Measurements from ENCODE around the gene ZNF749.

ZNF749 gene

DNA sequence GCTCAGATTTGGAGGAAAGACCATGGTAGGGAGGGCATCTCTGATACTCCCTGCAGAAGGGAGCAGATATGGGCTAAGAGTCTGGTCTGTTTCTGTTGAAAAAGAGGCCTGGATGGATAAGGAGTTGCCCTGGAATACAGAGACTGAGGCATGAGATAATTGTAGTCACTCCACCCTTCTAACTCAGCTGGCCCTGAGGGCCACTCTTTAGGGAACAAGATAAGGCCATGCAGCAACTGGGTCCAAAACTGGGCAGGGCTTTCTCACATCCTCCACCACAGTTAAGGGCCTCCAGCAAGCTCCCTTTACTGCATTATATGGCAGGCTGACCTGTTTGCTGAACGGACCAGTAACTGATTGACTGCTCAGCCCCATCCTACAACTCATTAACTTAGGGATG is 1.3 kb downstream of the ZNF749 start:
- peak overlapping the region; percentile 85 for H3K4me2 ChIP-seq (ENCODE audit: low read length, poor library complexity, severe bottlenecking)
- H3K27ac ChIP-seq (ENCODE audit: low read length, poor library complexity, severe bottlenecking) = no peak overlapping the region
- no peak overlapping the region for H2BK120ac ChIP-seq (ENCODE audit: low read depth, low read length)
- no peak overlapping the region for H4K8ac ChIP-seq (ENCODE audit: low read length)
- H4K91ac ChIP-seq (ENCODE audit: low read length) = no peak overlapping the region
- peak overlapping the region; percentile 83 for H3K9ac ChIP-seq (ENCODE audit: low read length)
- H3K36me3 ChIP-seq (ENCODE audit: control insufficient read depth in 1 of 2, insufficient read depth in 2 of 2, low read depth in 1 of 2, low read length in 2 of 2) = peaks cover 22 to 32% of the 10 kb centered on the region in 2 experiments
- H3K23ac ChIP-seq (ENCODE audit: low read length in 2 of 2) = no peak overlapping the region
- peaks cover under 1% of the 10 kb centered on the region for H3K9me3 ChIP-seq (ENCODE audit: control insufficient read depth, low read length)
- no peak for DNase-seq
- H3K18ac ChIP-seq (ENCODE audit: low read depth in 1 of 2, low read length in 2 of 2) = no peak overlapping the region
- no peak overlapping the region for H2BK12ac ChIP-seq (ENCODE audit: low read length in 2 of 2)
- peaks cover 2% of the 10 kb centered on the region for H3K4me1 ChIP-seq (ENCODE audit: control insufficient read depth, insufficient read depth, low read depth, low read length)
- H3K4ac ChIP-seq (ENCODE audit: low read depth in 1 of 2, low read length in 2 of 2) = no peak overlapping the region
- H2BK5ac ChIP-seq (ENCODE audit: low read depth, low read length, poor library complexity, severe bottlenecking) = no peak overlapping the region
- no CpG with 5 or more reads among the region's 1 CpG for WGBS
- H2BK15ac ChIP-seq (ENCODE audit: low read depth, poor library complexity, severe bottlenecking) = no peak overlapping the region
- no peaks in the 10 kb centered on the region for H3K27me3 ChIP-seq (ENCODE audit: control insufficient read depth in 1 of 2, insufficient read depth in 1 of 2, low read length in 2 of 2)
- no peak overlapping the region for H3K14ac ChIP-seq (ENCODE audit: low read length in 2 of 2)
- H3K4me3 ChIP-seq (ENCODE audit: insufficient read depth in 1 of 2, low read depth in 1 of 2, low read length in 2 of 2) = peak overlapping the region in 1 of 2 experiments; percentile 90
- H2AK5ac ChIP-seq (ENCODE audit: low read length, severe bottlenecking) = no peak overlapping the region
- no peak overlapping the region for H2AFZ ChIP-seq (ENCODE audit: low read depth, low read length)
- H3K79me1 ChIP-seq (replicated peaks; ENCODE audit: low read length, poor library complexity, severe bottlenecking) = peaks cover 32% of the 10 kb centered on the region

DNA sequence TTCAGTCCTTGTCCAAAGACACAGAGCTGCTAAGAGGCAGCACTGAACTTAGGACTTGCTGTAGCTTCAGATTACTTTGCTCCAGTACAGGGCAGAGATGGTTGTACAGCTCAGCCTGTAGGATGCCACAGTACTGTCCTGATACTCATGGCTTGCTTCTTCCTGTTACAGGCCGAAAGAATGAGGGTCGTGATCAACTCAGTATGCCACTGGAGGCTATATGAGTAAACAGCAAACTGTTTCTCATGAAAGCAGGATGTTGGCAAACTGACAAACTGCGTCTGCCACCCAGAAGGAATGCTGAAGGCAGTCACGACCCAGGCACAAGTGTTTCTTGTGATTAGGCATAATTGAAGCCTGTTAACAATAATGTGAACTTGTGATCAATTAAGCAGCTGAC is 2.8 kb downstream of the ZNF749 start:
- H3K27ac ChIP-seq (ENCODE audit: low read length, poor library complexity, severe bottlenecking) = no peak overlapping the region
- H2AK5ac ChIP-seq (ENCODE audit: low read length, severe bottlenecking) = no peak overlapping the region
- H3K36me3 ChIP-seq (ENCODE audit: control insufficient read depth in 1 of 2, insufficient read depth in 2 of 2, low read depth in 1 of 2, low read length in 2 of 2) = peaks cover 36 to 44% of the 10 kb centered on the region in 2 experiments
- peaks cover 2% of the 10 kb centered on the region for H3K4me1 ChIP-seq (ENCODE audit: control insufficient read depth, insufficient read depth, low read depth, low read length)
- peaks cover 34% of the 10 kb centered on the region for H3K79me1 ChIP-seq (replicated peaks; ENCODE audit: low read length, poor library complexity, severe bottlenecking)
- 92% methylated on average over 3 of the region's 4 CpGs for WGBS
- no peak overlapping the region for H4K91ac ChIP-seq (ENCODE audit: low read length)
- no peak overlapping the region for H2BK12ac ChIP-seq (ENCODE audit: low read length in 2 of 2)
- H3K4me2 ChIP-seq (ENCODE audit: low read length, poor library complexity, severe bottlenecking) = no peak overlapping the region
- H3K27me3 ChIP-seq (ENCODE audit: control insufficient read depth in 1 of 2, insufficient read depth in 1 of 2, low read length in 2 of 2) = no peaks in the 10 kb centered on the region
- H3K23ac ChIP-seq (ENCODE audit: low read length in 2 of 2) = no peak overlapping the region
- no peak overlapping the region for H3K9ac ChIP-seq (ENCODE audit: low read length)
- no peak overlapping the region for H3K4me3 ChIP-seq (ENCODE audit: insufficient read depth in 1 of 2, low read depth in 1 of 2, low read length in 2 of 2)
- no peak overlapping the region for H3K4ac ChIP-seq (ENCODE audit: low read depth in 1 of 2, low read length in 2 of 2)
- H2BK5ac ChIP-seq (ENCODE audit: low read depth, low read length, poor library complexity, severe bottlenecking) = no peak overlapping the region
- no peak for DNase-seq
- no peak overlapping the region for H2AFZ ChIP-seq (ENCODE audit: low read depth, low read length)
- H4K8ac ChIP-seq (ENCODE audit: low read length) = no peak overlapping the region
- H2BK15ac ChIP-seq (ENCODE audit: low read depth, poor library complexity, severe bottlenecking) = no peak overlapping the region
- no peak overlapping the region for H3K18ac ChIP-seq (ENCODE audit: low read depth in 1 of 2, low read length in 2 of 2)
- peaks cover 16% of the 10 kb centered on the region for H3K9me3 ChIP-seq (ENCODE audit: control insufficient read depth, low read length)
- no peak overlapping the region for H2BK120ac ChIP-seq (ENCODE audit: low read depth, low read length)
- no peak overlapping the region for H3K14ac ChIP-seq (ENCODE audit: low read length in 2 of 2)

DNA sequence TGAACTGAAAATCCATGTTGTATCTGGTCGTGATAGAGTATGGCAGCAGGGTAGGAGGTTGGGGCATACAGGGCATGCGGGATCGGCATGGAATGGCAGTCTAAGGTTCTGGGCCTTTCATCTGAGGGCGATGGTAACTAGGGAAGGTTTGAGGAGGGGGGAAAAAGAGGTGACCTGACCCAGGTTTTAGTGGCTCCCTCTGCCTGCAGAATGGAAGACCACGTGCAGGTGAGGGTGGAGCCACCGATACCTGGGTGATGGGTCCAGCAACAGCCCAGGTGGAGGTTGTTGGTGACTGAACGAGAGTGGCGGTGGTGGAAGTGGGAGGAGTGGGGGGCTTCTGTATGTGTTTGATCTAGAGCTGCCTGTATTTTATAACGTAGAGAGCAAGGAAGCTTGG is 3.8 kb downstream of the ZNF749 start:
- Histone ChIP-seq H3K79me1 (replicated peaks; ENCODE audit: low read length, poor library complexity, severe bottlenecking) (peaks cover 43% of the 10 kb centered on the region), H2BK120ac (ENCODE audit: low read depth, low read length) (no peak overlapping the region), H3K27ac (ENCODE audit: low read length, poor library complexity, severe bottlenecking) (no peak overlapping the region), H2AFZ (ENCODE audit: low read depth, low read length) (no peak overlapping the region), H2BK15ac (ENCODE audit: low read depth, poor library complexity, severe bottlenecking) (no peak overlapping the region), H3K18ac (ENCODE audit: low read depth in 1 of 2, low read length in 2 of 2) (no peak overlapping the region), H2AK5ac (ENCODE audit: low read length, severe bottlenecking) (no peak overlapping the region), H2BK12ac (ENCODE audit: low read length in 2 of 2) (no peak overlapping the region), H3K4ac (ENCODE audit: low read depth in 1 of 2, low read length in 2 of 2) (no peak overlapping the region), H3K27me3 (ENCODE audit: control insufficient read depth in 1 of 2, insufficient read depth in 1 of 2, low read length in 2 of 2) (no peaks in the 10 kb centered on the region), H3K14ac (ENCODE audit: low read length in 2 of 2) (no peak overlapping the region), H3K4me3 (ENCODE audit: insufficient read depth in 1 of 2, low read depth in 1 of 2, low read length in 2 of 2) (no peak overlapping the region), H4K91ac (ENCODE audit: low read length) (no peak overlapping the region), H3K9me3 (ENCODE audit: control insufficient read depth, low read length) (peaks cover 26% of the 10 kb centered on the region), H3K9ac (ENCODE audit: low read length) (no peak overlapping the region), H2BK5ac (ENCODE audit: low read depth, low read length, poor library complexity, severe bottlenecking) (no peak overlapping the region), H3K4me2 (ENCODE audit: low read length, poor library complexity, severe bottlenecking) (no peak overlapping the region), H3K23ac (ENCODE audit: low read length in 2 of 2) (no peak overlapping the region), H4K8ac (ENCODE audit: low read length) (no peak overlapping the region), H3K4me1 (ENCODE audit: control insufficient read depth, insufficient read depth, low read depth, low read length) (peaks cover 2% of the 10 kb centered on the region), H3K36me3 (ENCODE audit: control insufficient read depth in 1 of 2, insufficient read depth in 2 of 2, low read depth in 1 of 2, low read length in 2 of 2) (peaks cover 46 to 53% of the 10 kb centered on the region in 2 experiments)
- no peak for DNase-seq
- WGBS = 96% methylated on average over 9 of the region's 9 CpGs

DNA sequence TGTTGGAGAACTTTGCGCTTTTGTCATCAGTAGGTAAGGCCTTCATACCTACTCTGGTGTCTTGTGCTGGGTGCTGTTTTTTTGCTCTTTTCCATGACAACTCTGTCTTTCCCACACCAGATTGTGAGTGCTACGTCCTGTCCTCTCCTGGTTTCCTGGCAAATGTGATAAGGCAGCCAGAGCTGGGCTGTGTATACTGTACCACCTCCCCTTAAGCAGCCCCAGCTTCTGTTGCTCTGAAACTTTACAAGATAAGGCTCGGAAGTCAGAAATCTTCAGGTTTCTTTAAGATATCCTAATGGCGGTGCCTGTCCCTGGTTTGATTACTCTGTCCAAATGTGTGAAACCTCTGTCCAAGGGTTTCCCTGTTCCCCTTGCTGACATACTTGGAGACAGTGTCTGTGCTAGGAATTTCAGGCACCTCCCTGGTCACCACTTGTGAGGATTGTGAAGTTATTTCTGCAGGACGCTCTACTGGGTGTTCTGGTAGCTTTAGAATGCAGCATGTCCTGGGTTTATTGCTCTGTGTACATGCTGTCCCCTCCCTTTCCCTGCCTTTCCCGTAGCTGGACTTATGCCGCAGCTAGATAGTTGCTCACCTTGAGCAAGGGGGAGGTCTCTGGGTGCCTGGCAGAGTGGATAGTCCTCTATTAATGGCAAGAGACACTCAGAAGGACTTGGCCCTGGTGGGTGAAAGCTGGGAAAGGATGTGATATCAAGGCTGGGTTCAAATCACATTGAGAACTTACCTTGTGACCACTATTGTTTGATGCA is 7.0 kb downstream of the ZNF749 start:
- Histone ChIP-seq H4K91ac (ENCODE audit: low read length) (no peak overlapping the region), H3K23ac (ENCODE audit: low read length in 2 of 2) (no peak overlapping the region), H2AK5ac (ENCODE audit: low read length, severe bottlenecking) (no peak overlapping the region), H2BK15ac (ENCODE audit: low read depth, poor library complexity, severe bottlenecking) (no peak overlapping the region), H3K9me3 (ENCODE audit: control insufficient read depth, low read length) (peaks cover 54% of the 10 kb centered on the region), H3K4me1 (ENCODE audit: control insufficient read depth, insufficient read depth, low read depth, low read length) (no peaks in the 10 kb centered on the region), H4K8ac (ENCODE audit: low read length) (no peak overlapping the region), H3K4me3 (ENCODE audit: insufficient read depth in 1 of 2, low read depth in 1 of 2, low read length in 2 of 2) (no peak overlapping the region), H3K79me1 (replicated peaks; ENCODE audit: low read length, poor library complexity, severe bottlenecking) (peaks cover 54% of the 10 kb centered on the region), H3K4me2 (ENCODE audit: low read length, poor library complexity, severe bottlenecking) (no peak overlapping the region), H2BK120ac (ENCODE audit: low read depth, low read length) (no peak overlapping the region), H2BK5ac (ENCODE audit: low read depth, low read length, poor library complexity, severe bottlenecking) (no peak overlapping the region), H3K4ac (ENCODE audit: low read depth in 1 of 2, low read length in 2 of 2) (no peak overlapping the region), H3K27ac (ENCODE audit: low read length, poor library complexity, severe bottlenecking) (no peak overlapping the region), H3K14ac (ENCODE audit: low read length in 2 of 2) (no peak overlapping the region), H3K36me3 (ENCODE audit: control insufficient read depth in 1 of 2, insufficient read depth in 2 of 2, low read depth in 1 of 2, low read length in 2 of 2) (peaks cover 65 to 71% of the 10 kb centered on the region in 2 experiments), H3K27me3 (ENCODE audit: control insufficient read depth in 1 of 2, insufficient read depth in 1 of 2, low read length in 2 of 2) (no peaks in the 10 kb centered on the region), H3K18ac (ENCODE audit: low read depth in 1 of 2, low read length in 2 of 2) (no peak overlapping the region), H3K9ac (ENCODE audit: low read length) (no peak overlapping the region), H2BK12ac (ENCODE audit: low read length in 2 of 2) (no peak overlapping the region), H2AFZ (ENCODE audit: low read depth, low read length) (no peak overlapping the region)
- DNase-seq = no peak
- WGBS = 79% methylated on average over 7 of the region's 7 CpGs
